ENCODE measurements around the gene TMOD2.

TMOD2 gene

DNA sequence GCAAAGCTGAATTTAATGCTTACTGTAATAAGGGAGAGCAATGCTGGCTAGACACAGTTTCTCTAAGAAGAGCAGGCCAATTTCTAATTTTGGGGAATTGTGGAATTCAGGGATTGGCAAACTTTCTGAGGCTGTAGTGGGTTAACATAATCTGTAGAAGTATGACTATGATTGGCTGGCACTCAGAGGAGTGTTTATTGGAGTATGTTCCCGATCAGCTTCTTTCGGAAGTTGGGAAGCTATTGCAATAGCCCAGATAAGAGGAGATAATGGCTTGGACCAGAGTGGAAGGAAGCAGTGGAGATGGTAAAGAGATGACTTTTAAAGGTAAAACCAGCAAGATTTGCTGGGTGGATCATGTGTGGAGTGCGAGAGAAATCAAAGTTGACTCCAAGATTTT is 97.4 kb downstream of the TMOD2 start:
- no peak for DNase-seq

DNA sequence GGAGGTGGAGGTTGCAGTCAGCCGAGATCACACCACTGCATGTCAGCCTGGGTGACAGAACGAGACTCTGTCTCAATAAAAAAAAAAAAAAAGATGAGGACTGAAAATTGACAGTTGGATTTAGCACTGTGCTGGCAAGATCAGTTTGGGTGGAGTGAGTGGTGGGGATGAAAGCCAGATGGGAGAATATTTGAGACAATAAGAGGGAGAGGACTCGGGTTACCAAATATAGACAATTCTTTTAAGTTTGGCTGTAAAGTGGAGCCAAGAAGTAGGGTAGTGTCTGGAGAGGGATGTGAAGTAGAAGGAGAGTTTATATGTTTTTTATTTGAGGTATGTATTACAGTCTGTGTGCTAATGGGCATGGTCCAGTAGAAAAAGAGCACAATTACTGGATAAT is 98.5 kb downstream of the TMOD2 start:
- no peak for DNase-seq

DNA sequence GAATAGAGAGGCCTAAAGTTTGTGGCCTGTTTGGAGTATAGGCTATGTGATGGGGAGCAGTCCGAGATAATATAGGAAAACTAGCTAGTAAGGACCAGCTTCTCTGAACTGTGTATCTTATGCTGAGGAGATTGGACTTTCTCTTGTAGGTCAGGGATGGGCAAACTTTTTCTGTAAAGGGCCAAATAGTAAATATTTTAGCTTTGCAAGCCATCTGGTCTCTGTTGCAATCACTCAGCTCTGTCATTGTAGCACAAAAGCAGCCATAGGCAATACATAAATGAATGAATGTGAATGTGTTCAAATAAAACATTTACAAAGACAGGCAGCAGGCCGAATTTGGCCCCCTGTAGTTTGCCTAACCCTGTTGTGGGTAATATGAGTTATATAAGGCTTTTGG is 102.6 kb downstream of the TMOD2 start:
- DNase-seq: no peak

DNA sequence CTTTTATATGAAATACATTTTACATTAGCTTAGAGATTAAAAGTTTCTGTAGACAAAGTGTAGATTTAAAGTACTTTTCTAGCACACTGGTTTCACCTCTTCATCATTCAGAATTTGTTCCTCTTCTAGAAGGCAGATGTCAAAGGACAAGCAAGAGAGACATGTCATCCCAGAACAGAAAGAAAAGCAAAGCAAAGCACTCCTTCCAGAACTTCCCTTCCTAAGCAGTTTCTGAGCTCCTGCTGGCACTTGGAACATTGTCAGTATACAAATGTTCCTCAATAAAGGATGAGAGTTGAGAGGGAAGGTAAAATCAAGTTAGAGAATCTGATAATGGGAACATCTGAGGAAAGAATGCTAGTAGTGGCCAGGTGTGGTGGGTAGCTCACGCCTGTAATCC is 104.2 kb downstream of the TMOD2 start:
- DNase-seq: no peak

DNA sequence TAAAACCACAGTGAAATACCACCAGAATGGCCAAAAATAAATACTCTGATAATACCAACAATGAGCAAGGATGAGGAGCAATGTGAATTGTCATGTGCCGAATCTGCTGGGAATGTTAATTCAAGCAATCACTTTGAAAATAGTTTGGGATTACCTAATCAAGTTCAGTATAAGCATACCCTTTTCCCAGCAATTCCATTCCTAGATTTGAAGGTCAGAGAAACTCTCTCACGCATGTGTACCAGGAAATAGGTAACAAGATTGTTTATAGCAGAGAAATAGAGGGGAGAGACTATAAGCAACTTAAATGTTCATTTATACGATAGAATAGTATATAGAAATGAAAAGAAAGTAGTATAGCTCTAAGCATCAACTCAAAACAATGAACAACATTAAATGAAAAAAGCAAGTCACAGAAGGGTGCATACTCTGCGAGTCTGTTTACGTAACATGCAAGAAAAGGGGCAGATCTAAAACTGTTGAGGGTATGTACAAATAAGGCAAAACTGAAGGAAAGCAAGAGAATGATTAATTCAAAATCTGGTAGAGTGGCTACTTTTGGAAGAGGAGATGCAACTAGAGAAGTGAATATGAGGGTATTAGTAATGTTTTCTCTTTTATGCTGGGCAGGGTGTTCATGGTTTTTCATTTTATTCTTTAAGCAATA is 105.5 kb downstream of the TMOD2 start:
- DNase-seq: no peak

DNA sequence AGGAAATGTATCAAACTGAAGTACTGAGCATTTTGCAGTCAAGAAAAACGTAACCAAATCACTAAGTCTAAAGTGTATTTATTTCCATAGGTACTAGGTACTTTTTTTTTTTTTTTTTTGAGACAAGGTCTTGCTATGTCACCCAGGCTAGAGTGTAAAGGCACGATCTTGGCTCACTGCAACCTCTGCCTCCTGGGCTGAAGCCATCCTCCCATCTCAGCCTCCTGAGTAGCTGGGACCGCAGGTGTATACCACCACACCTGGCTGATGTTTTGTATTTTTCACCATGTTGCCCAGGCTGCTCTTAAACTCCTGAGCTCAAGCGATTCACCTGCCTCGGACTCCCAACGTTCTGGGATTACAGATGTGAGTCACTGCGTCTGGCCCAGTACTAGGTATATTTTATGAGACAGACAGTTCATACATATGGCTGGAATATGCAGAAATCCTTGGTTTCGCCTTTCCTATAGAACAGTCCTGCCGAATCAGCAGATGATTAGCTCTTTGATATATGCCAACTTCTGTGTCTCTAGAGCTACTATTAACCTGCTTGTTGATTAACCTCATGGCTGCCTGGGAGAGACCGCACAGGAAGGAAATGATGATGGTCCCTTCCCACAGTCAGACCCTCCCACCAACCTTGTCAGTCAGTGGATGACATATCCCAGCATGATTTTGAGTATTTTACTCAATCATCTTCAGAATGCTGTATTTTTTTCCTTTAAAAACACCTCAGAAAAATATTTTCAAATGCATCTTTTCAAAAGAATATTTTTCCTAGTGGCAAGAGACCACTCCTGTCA is 110.4 kb downstream of the TMOD2 start:
- DNase-seq: no peak

DNA sequence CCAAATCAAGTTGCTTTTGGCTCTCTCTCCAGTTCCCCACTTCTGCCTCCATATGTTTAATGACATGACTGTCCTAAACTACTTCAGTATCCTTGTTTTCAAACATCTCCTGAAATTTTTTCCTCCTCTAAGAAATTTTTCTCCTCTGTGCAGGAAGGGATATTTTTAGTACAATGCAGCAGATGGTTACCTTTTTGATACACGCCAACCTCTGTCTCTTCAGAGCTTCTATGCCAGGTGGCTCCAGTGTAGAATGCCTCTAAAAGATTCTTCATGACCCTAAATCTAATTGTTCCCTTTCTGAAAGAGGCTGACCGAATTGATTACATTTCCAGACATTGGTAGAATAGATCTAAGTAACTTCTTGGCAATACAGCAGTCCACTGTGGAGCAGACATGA is 111.7 kb downstream of the TMOD2 start:
- no peak for DNase-seq

DNA sequence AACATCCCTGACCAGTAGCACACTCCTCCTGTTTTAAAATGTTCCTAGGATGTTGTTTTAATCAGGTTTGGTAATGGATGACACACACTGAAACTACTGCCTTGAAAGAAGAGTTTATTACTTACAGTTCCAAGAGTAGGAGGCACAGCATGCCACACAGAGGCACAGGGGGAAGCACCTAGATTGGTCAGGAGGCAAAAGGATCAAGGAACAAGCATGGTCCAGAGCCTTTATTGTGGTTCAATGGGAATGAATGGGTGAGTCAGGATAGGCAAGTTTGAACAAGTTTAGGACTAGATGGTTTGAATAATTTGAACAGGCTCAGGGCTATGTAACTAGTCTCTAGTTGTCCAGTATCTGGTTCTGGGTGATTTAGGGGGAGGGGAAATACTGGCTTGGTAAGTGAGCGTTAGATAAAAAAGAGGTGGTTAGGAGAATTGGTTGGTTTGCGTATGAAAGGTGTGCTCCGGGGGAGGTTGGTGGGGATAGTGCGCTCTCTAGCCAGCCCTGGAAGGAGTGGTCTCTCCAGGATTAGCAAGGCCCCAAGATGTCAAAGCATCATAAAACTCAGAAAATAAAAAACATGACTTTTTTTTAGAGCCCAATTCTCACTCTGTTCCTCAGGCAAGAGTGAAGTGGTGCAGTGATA is 113.1 kb downstream of the TMOD2 start:
- no peak for DNase-seq

DNA sequence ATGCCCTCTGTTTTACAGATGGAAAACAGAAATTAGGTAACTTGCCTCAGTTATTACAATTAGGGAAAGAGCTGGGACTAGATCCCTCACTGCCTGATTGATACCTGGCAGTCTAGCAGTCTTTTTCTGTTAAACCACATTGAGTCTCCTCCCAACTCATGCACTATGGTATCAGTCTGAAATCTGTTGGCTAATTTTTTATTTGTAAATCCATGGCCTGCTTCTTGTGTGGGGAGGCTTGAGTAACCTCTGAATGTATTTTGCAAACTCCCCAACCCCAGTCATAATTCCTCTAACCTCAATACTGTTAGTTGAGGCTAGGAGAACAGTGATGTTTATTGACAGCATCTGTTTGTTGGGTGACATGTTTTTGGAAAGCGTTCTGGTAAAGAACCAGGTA is 113.9 kb downstream of the TMOD2 start:
- no peak for DNase-seq
